ENCODE measurements around the gene TLCD3B. TPM values are rescaled to one million over a fixed set of nuclear protein-coding genes. Genes with fewer than 3 reads are reported as not detected.

TLCD3B gene
- total RNA-seq, 2 donors from 2014 or later: 0.16 to 0.49 TPM

DNA sequence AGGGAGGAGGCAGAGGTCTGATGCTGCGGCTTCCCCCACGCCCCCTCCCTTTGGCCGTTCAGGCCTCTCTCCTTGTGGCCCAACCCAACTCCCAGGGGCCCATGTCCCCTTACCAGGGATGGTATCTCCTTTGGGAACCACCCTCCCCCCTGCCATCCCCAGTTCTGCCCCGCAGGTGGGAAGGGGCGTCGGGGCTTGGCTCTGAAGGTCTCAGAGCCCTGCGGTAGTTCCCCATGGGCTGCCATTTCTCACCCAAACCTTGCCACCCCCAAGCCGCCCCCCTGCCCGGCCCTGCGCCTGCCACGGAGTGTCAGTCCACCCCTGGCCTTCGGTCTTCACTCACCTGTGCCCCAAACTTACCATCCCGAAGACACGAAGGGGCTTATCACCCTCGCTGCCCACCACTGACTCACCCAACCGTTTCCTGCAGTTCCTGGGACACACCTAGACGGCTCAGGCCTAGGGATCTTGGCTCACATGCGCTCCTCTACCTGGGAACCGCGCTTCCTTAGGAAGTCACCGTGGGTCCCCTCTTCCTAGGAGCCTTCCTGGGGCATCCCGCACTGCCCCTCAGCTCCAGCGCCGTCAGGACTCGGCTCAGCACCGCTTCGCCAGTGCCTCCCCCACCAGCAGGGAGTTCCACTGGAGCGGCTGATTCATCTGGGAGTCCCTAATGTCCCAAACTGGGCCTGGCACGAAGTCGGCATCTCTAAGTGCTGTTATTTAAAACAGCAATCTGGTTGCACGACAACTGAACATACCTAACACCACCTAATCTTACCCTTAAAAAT is 19.2 kb downstream of the TLCD3B start:
- Histone ChIP-seq H3K27ac (no peak overlapping the region), H3K4me3 (no peak overlapping the region), H3K27me3 (peaks cover 14% of the 10 kb centered on the region), H3K4me1 (peaks cover 14% of the 10 kb centered on the region), H3K9me3 (no peaks in the 10 kb centered on the region), H3K36me3 (no peaks in the 10 kb centered on the region), H3K9ac (ENCODE audit: low read depth in 2 of 2, low read length in 2 of 2) (no peak overlapping the region)
- DNase-seq: no peak
- no peak for TF ChIP-seq CTCF (IDR thresholded peaks at IDR 0.05)
- intact Hi-C loops (cut with DNase I): no loop called here

DNA sequence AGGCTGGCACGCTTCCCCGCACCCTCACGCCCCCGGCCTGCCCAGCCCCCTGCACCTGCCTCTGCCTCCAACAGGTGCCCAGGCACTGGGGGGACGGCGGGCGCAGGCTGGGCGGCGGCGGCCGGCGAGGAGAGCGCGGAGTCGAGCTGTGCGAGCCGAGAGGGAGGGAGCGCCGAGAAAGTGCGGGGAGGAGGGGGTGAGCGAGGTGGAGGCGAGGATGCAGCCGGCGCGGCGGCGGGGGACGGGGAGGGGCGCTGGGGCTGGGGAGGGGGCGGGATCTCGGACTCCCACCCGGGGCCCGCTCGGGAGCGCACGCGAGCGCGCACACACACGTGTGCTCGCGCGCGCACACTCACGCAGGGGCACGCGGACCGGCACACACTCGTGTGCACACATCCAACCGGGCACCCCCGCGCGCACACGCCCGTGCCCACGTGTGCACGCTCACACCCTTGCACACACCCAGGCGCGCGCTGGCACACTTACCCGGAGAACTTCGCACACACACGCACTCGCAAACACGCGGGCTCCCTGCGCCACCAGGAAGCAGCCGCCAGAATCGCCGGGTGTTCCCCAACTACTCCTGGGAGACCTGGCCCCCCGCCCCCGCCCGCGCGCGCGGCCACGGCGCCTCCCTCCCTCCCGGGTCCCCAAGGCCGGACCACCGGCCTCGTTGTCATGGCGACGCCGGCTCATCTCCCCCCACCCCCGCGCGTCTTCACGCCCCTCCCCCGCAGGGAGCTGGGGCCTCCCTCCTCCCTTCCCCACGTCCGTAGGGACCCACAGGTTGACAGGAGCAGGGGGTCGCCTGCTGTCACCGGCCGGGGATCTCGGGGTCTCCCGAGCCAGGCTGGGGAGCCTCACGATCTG is 20.0 kb downstream of the TLCD3B start, which contains the start of gene DOC2A:
TSS of gene DOC2A (minus strand) at position 184 of the 870 bp plus-strand sequence. CDS start 805 bp downstream, outside the sequence.
- Histone ChIP-seq H3K4me3 (peak within 1 kb of the TSS; percentile 41), H3K27me3 (peaks cover 14% of the 10 kb centered on the region), H3K27ac (no peak within 1 kb of the TSS), H3K4me1 (peaks cover 14% of the 10 kb centered on the region), H3K9ac (ENCODE audit: low read depth in 2 of 2, low read length in 2 of 2) (peak within 1 kb of the TSS in 1 of 2 donors; percentile 43), H3K9me3 (no peaks in the 10 kb centered on the region), H3K36me3 (no peaks in the 10 kb centered on the region)
- TF ChIP-seq CTCF (IDR thresholded peaks at IDR 0.05): no peak
- no peak for DNase-seq
- intact Hi-C loops (cut with DNase I): no loop called here

- H3K27ac ChIP-seq: no peak overlapping the region
- peaks cover 14% of the 10 kb centered on the region for H3K4me1 ChIP-seq
- H3K36me3 ChIP-seq: no peaks in the 10 kb centered on the region
- TF ChIP-seq CTCF (IDR thresholded peaks at IDR 0.05): no peak
- no peak for DNase-seq
- H3K9ac ChIP-seq (ENCODE audit: low read depth in 2 of 2, low read length in 2 of 2): no peak overlapping the region
- peak overlapping the region; percentile 41 for H3K4me3 ChIP-seq
- no peaks in the 10 kb centered on the region for H3K9me3 ChIP-seq
- H3K27me3 ChIP-seq: peaks cover 14% of the 10 kb centered on the region
- intact Hi-C loops (cut with DNase I): loop anchor here (5.0 kb wide), 1 partner anchor 148 kb away; the partner anchor contains the start of gene CDIPT
These were observed 20.9 kb downstream of the TLCD3B start for GRCh38 chr16:30009990-30010843.

- Histone ChIP-seq H3K4me1 (peaks cover 14% of the 10 kb centered on the region), H3K27ac (no peak overlapping the region), H3K9me3 (no peaks in the 10 kb centered on the region), H3K27me3 (peaks cover 14% of the 10 kb centered on the region), H3K4me3 (no peak overlapping the region), H3K9ac (ENCODE audit: low read depth in 2 of 2, low read length in 2 of 2) (peak overlapping the region in 1 of 2 donors; percentile 12), H3K36me3 (no peaks in the 10 kb centered on the region)
- intact Hi-C loops (cut with DNase I): loop anchor here (5.0 kb wide), 1 partner anchor 147 kb away; the partner anchor contains the start of gene CDIPT
- DNase-seq: no peak
- TF ChIP-seq CTCF (IDR thresholded peaks at IDR 0.05): no peak
These were observed 21.8 kb downstream of the TLCD3B start for GRCh38 chr16:30009085-30009862.
